Nephron (organoid): ENCODE data around the gene SUPV3L1.
"Not testable (repeated sequence)": the region's sequence is repeated elsewhere in the genome, so short reads cannot be mapped to it uniquely, and the experiment has no call there.

Experiments used
- H3K27ac Mint-ChIP-seq, 3 experiments: 2 replicates each; pipeline ENCODE4 v1.8.0; 2020; ENCODE audit warnings: mixed read lengths in 3 of 3, mild to moderate bottlenecking in 2 of 3, moderate library complexity in 1 of 3
- H3K27me3 Mint-ChIP-seq: 2 replicates; pipeline ENCODE4 v1.8.0; 2021; ENCODE audit warnings: low read depth, mild to moderate bottlenecking, moderate library complexity, mixed read lengths
- H3K36me3 Mint-ChIP-seq: 2 replicates; pipeline ENCODE4 v1.8.0; 2020; ENCODE audit warnings: low read depth, mixed read lengths
- H3K4me1 Mint-ChIP-seq: 2 replicates; pipeline ENCODE4 v1.8.0; 2020; ENCODE audit warnings: mixed read lengths
- H3K4me3 Mint-ChIP-seq, 3 experiments: 2 replicates each; pipeline ENCODE4 v1.8.0; 2020; ENCODE audit warnings: mild to moderate bottlenecking in 3 of 3, mixed read lengths in 3 of 3, moderate library complexity in 2 of 3
- H3K9me3 Mint-ChIP-seq: 2 replicates; pipeline ENCODE4 v1.8.0; 2020; ENCODE audit warnings: mixed read lengths
- CTCF ChIP-seq, 3 experiments: fragments of 200-600 bp; sonication (generic); IDR thresholded peaks; one replicate each; pipeline ENCODE4 v1.5.0; 2021; ENCODE audit warnings: antibody characterized with exemption in 3 of 3; ENCODE audit not compliant: unreplicated experiment in 3 of 3

SUPV3L1 gene

GRCh38 chr10:69247313-69247710, 67.3 kb downstream of the SUPV3L1 start:
- peaks cover 5% of the 10 kb centered on the region for H3K9me3 Mint-ChIP-seq
- no peak for TF ChIP-seq CTCF (IDR thresholded peaks at IDR 0.05; ENCODE audit: unreplicated experiment in 3 of 3)
- no peaks in the 10 kb centered on the region for H3K4me1 Mint-ChIP-seq
- no peak overlapping the region for H3K4me3 Mint-ChIP-seq
- H3K36me3 Mint-ChIP-seq: peaks cover 4% of the 10 kb centered on the region
- no peak overlapping the region for H3K27ac Mint-ChIP-seq
- peaks cover 6% of the 10 kb centered on the region for H3K27me3 Mint-ChIP-seq

GRCh38 chr10:69248117-69248730, 68.2 kb downstream of the SUPV3L1 start:
- Mint-ChIP-seq H3K27me3 (peaks cover 6% of the 10 kb centered on the region), H3K27ac (no peak overlapping the region), H3K36me3 (peaks cover 4% of the 10 kb centered on the region), H3K9me3 (peaks cover 8% of the 10 kb centered on the region), H3K4me1 (no peaks in the 10 kb centered on the region), H3K4me3 (no peak overlapping the region)
- TF ChIP-seq CTCF (IDR thresholded peaks at IDR 0.05; ENCODE audit: unreplicated experiment in 3 of 3): no peak

- H3K4me3 Mint-ChIP-seq: no peak overlapping the region
- no peaks in the 10 kb centered on the region for H3K4me1 Mint-ChIP-seq
- no peak overlapping the region for H3K27ac Mint-ChIP-seq
- peaks cover 8% of the 10 kb centered on the region for H3K9me3 Mint-ChIP-seq
- peaks cover 4% of the 10 kb centered on the region for H3K36me3 Mint-ChIP-seq
- peaks cover 8% of the 10 kb centered on the region for H3K27me3 Mint-ChIP-seq
- no peak for TF ChIP-seq CTCF (IDR thresholded peaks at IDR 0.05; ENCODE audit: unreplicated experiment in 3 of 3)
Observed at GRCh38 chr10:69250041-69250440, 70.0 kb downstream of the SUPV3L1 start.

- not testable (repeated sequence) for H3K4me1 Mint-ChIP-seq, H3K9me3 Mint-ChIP-seq, H3K27ac Mint-ChIP-seq, H3K4me3 Mint-ChIP-seq, H3K36me3 Mint-ChIP-seq
- H3K27me3 Mint-ChIP-seq: peaks cover 13% of the 10 kb centered on the region
Observed at GRCh38 chr10:69251417-69251816, 71.4 kb downstream of the SUPV3L1 start.

- Mint-ChIP-seq H3K9me3 (peaks cover 8% of the 10 kb centered on the region), H3K36me3 (peaks cover 4% of the 10 kb centered on the region), H3K4me1 (no peaks in the 10 kb centered on the region), H3K27ac (no peak overlapping the region), H3K27me3 (peaks cover 8% of the 10 kb centered on the region), H3K4me3 (no peak overlapping the region)
- no peak for TF ChIP-seq CTCF (IDR thresholded peaks at IDR 0.05; ENCODE audit: unreplicated experiment in 3 of 3)
Observed at GRCh38 chr10:69253171-69253570, 73.1 kb downstream of the SUPV3L1 start.

- H3K4me3 Mint-ChIP-seq: no peak overlapping the region
- H3K27ac Mint-ChIP-seq: no peak overlapping the region
- peaks cover 17% of the 10 kb centered on the region for H3K9me3 Mint-ChIP-seq
- H3K36me3 Mint-ChIP-seq: peaks cover 8% of the 10 kb centered on the region
- TF ChIP-seq CTCF (IDR thresholded peaks at IDR 0.05; ENCODE audit: unreplicated experiment in 3 of 3): no peak
- H3K27me3 Mint-ChIP-seq: peaks cover 11% of the 10 kb centered on the region
- H3K4me1 Mint-ChIP-seq: peaks cover 2% of the 10 kb centered on the region
Observed at GRCh38 chr10:69254877-69255276, 74.8 kb downstream of the SUPV3L1 start.
